LNCAP (cell line): ENCODE results near the gene NDUFS8.
A peak's percentile ranks its signal among the peaks of the same experiment; 100 is the strongest.

Experiments used
- TF ChIP-seq, protein P1 (sequence below): fragments of 450-650 bp; IDR thresholded peaks from 2 replicates; pipeline ENCODE4 v1.5.1; 2017; ENCODE audit warnings: mild to moderate bottlenecking

The NDUFS8 gene

DNA sequence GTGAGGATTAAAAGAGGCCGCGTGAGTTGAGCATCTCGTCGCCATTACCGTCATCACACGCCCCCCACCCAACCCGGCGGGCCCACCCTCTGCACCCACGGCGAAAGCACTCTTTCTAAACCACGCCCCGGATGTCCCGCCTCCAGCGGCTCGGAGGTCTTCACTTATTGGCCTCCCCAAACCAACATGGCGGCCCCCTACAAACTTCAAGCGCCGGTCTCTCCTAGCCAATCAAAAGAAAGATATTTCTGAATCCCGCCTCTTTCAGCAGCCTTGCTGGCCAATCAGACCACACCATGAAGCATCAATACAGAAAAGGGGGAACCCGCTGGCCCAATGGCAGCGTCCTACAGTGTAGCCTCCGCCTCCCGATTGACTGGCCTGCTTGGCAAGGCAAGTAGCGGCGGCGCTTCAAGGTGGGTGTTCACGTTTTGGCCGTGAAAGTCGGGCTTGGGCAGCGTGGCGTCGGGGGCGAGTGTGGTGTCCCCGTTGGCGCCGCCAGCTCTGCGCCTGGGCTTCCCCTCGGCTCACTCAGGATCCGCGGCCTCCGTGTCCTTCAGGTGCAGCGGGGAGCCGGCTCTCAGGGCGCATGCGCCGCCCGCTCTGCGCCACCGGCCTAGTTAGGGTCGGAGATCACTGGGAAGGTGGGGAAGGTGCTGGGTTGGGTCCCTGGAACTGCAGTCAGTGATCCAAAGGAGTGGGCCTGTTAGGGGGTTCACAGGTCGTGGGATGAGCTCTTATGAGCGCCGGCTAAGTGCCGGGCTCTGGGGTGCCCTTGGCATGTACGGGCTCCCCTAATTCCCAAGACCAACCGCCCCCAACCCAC lies at the start of gene NDUFS8:
Gene NDUFS8, plus strand, starts transcription at position 364 of the 826 bp plus-strand sequence. CDS start 1,471 bp downstream, outside the sequence.
- TF ChIP-seq, protein P1, sequence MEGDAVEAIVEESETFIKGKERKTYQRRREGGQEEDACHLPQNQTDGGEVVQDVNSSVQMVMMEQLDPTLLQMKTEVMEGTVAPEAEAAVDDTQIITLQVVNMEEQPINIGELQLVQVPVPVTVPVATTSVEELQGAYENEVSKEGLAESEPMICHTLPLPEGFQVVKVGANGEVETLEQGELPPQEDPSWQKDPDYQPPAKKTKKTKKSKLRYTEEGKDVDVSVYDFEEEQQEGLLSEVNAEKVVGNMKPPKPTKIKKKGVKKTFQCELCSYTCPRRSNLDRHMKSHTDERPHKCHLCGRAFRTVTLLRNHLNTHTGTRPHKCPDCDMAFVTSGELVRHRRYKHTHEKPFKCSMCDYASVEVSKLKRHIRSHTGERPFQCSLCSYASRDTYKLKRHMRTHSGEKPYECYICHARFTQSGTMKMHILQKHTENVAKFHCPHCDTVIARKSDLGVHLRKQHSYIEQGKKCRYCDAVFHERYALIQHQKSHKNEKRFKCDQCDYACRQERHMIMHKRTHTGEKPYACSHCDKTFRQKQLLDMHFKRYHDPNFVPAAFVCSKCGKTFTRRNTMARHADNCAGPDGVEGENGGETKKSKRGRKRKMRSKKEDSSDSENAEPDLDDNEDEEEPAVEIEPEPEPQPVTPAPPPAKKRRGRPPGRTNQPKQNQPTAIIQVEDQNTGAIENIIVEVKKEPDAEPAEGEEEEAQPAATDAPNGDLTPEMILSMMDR: no peak

DNA sequence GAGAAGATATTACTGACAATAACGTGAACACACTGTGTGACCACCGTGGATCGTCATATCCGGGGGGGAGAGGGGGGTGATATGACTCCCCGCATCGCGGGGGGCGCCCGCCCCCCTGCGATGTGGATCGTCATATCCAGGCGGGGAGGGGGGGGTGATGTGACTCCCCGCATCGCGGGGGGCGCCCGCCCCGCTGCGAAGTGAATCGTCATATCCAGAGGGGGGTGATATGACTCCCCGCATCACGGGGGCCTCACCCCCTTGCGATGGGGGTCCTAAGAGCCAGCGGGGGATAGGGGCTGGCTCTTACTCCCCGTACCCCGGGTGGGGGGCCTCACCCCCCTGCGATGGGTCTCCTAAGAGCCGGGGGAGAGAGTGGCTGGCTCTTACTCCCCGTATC lies 46.5 kb upstream of the NDUFS8 start:
- TF ChIP-seq, protein P1: no peak

DNA sequence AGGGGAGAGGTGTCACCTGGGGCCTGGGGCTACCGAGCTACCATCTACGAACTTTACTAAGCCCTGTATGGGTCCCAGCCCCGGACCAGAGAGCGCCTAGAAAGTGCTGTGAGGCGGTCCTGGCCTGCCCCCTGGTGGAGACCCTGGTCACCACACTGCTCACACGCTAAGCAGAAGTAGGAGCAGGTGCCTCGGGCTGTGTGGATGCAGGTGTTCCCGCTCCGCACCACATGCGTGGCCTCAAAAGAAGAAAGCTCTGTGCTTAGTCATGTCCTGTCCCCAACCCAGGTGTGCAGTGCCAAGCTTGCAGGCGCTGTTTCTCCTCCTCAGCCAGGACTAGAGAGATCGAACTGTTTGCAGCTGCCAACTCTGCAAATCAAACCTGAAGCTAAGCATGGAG lies 36.7 kb upstream of the NDUFS8 start:
- TF ChIP-seq, protein P1: peak; percentile 57

DNA sequence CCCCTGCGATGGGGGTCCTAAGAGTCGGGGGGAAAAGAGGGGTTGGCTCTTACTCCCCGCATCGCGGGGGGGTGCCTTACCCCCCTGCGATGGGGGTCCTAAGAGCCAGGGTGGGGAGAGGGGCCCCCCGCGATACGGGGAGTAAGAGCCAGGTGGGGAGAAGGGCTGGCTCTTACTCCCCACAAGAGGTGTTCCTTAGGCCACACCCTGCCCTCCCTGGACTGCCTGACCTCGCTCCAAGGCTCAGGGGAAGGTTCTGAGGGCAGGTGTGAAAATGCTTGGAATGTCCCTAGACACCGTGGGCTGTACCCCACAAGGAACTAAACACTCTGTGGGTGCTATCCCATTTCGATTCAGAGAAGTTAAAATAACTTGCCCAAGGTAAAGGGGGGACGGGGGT lies 34.4 kb upstream of the NDUFS8 start:
- TF ChIP-seq, protein P1: no peak

DNA sequence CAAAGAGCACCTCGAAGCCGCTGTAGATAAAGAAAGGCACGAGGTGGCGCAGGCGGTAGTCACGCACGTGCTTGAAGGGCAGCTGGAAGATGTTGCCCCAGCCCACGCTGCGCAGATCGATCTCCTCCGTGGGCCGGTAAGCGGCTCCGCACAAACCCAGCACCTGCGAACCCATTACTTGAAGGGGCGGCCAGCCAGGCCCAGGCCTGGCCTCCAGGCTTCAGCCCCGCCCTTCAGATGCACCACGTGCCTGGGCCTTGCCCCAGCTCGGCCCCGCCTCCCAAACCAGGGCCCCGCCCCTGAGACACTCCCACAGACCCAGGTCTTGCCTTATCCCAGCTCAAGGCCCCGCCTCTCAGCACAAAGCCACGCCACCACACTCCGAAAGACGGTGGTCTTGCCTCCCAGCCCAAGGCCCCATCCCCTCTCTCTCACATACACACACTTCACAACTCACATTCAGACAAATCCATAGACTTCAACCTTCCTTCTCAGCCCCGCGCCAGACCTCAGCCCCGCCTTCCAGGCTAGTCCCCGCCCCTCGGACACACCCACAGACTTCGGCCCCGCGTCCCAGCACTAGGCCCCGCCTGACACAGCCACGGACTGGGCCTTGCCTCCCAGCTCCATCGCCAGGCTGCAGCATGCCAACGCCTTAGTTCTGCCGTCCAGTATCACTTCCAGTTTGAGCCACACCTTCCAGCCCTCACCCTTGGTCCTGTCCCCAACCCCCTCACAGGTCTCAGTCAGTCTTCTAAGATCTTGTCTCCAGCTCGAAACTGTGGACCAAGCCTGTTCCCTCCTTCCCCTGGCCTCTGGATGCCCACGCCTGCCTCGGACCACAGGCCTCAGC lies 33.6 kb upstream of the NDUFS8 start:
- TF ChIP-seq, protein P1: no peak

DNA sequence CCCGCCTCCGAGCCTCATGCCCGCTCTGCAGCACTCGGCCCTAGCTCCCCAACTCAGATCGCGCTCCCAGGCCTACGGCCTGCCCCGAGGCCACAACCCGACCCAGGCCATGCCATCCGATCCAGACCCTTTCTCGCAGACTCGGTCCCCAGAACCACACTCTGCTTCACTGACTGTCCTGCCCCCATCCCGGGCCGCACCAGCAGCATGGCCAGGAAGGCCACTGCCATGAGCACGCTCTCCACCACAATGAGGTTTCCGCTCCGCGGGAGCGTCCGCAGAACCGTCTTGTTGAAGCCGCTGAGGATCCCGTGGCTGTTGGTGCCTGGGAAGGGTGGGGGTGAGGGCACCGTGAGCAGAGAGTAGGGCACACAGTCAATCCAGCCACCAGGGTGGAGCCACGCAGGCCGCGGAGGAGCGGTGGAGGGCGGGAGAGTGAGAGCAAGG lies 33.0 kb upstream of the NDUFS8 start:
- TF ChIP-seq, protein P1: no peak

DNA sequence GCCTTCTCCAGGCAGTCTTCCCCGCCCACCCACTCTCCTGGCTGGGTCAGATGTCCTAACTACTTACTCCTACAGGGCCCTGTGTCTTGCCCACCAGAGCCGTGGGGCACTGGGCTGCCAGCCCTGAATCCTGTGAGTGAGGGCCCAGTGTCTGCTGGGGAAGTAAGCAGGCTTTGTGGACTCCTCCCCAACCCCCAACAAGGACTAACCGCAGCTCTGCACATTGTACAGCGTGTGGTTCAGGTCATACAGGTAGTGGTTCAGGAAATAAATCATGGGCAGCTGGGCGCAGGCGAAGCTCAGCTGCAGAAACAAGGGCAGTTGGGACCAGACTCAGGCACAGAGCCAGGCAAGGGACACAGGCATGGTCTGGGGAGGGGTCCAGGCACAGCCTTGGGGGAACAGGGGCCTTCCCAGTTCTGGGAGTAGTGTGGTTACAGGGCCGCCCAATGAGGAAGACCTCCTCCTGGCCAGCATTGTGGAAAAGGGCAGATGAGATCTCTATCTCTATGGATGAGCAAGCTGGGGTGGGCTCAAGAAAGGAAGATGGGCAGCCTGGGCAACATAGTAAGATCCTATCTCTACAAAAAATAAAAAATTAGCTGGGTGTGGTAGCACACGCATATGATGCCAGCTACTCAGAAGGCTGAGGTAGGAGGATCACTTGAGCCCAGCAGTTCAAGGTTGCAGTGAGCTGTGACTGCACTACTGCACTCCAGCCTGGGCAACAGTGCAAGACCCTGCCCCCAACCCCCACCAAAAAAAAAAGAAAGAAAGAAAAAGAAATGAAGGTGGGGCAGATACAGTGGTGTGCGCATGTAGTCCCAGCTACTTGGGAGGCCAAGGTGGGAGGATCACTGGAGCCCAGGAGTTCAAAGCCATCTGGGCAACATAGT lies 32.1 kb upstream of the NDUFS8 start:
- TF ChIP-seq, protein P1: no peak
